GM19193 (cell line): ENCODE results near the gene RFX4.

Source experiments
- POLR2A ChIP-seq: IDR thresholded peaks from 4 replicates; pipeline ENCODE4 v1.6.1; 2011; ENCODE audit not compliant: insufficient read depth, insufficient read length; ENCODE audit errors: extremely low read depth

RFX4 gene

DNA sequence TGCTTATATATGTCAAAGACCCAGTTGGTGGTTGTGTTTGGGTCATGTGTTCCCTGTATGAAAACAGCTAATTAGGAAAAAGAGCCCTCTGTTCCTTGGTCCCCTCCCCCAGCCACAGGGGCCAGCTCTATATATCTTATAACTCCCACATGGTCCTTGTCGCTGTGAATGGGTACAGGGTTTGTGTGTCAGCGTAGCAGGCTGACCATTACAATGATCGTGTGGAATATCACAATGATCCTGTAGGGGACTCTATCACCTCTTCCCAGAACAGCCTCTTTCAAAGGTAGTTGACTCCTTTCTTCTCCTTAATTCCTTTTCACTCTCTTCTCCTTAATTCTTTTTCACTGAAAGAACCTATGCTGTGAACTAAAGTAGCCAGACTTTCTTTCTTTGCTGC, 140.0 kb downstream of the RFX4 start:
- no peak for TF ChIP-seq POLR2A

DNA sequence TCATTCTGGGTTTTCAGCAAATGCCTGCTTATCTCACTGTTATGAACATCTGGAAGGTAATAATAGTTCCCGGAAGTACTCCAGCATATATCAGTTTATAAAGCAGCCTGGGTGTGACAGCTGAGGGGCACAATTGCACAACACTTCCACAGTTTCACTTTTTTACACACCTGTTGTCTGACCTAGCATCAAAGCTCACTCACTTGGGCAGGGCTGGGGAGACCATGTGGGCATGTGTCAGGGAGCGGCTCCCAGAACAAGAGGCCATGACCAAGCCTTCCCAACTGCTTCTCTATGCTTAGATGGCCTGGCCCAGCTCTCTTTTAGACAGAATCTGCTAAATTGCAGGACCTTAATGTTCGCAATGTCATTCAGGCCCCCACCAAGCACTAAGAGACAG, 140.6 kb downstream of the RFX4 start:
- no peak for TF ChIP-seq POLR2A

DNA sequence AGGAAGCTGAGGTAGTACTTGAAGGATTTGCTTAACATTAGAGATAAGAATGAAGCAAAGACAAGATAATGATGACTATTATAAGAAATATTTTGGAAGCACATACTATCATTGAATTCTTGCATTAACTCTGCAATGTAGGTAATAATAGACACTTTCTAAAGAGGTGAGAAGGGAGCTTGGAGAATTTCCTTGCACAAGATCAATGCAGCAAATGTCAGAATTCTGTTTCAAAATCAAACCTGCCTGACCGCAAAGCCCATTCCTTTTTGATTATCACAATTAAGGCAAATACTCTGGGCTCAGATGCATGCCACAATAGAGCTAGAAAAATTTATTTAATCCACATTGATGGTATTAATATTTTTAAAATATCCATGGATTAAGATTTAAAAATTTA, 141.3 kb downstream of the RFX4 start:
- no peak for TF ChIP-seq POLR2A

DNA sequence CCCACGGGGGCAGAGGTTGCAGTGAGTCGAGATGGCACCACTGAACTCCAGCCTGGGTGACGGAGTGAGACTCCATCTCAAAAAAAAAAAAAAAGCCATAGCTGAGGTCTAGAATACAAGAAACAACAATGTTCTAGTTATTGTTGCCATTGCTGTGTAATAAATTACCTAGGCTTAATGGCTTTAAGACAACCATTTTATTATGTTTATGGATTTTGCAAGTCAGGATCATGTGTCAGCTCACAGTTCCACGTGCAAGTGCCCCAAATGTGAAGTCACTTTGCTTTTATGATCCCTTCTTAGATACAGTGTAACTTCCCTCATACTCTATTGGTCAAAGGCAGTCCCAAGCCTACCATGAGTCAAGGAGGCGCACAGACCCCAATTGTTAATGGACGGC, 142.1 kb downstream of the RFX4 start:
- TF ChIP-seq POLR2A, result no peak

DNA sequence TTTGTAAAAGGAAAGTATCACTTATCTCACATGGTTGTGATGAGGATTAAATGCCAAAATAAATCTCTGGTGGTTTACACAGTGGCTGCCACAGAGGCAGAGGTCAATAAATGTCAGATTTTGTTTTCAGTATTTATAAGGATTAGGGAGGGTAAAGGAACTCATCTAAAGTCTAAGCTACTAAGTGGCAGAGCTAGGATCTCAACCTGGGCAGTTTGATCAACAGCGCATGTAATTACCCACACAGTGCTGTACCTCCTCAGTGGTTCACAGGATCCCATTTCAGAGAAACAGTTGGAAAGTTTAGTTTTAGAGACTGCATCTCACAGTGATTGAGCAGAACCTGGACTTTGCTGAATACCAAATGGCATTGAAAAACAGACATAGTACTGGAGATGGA, 146.8 kb downstream of the RFX4 start:
- no peak for TF ChIP-seq POLR2A

DNA sequence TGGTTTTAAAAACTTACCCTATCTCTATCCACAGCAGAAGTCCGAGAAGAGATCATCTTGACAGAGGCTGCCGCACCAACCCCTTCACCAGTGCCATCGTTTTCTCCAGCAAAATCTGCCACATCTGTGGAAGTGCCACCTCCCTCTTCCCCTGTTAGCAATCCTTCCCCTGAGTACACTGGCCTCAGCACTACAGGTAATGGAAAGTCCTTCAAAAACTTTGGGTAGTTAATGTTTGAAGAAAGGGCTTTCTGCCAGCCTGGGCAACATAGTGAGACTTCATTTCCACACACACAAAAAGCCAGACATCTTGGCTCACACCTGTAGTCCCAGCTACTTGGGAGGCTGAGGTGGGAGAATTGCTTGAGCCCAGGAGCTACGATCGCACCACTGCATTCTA, 150.1 kb downstream of the RFX4 start:
- no peak for TF ChIP-seq POLR2A

DNA sequence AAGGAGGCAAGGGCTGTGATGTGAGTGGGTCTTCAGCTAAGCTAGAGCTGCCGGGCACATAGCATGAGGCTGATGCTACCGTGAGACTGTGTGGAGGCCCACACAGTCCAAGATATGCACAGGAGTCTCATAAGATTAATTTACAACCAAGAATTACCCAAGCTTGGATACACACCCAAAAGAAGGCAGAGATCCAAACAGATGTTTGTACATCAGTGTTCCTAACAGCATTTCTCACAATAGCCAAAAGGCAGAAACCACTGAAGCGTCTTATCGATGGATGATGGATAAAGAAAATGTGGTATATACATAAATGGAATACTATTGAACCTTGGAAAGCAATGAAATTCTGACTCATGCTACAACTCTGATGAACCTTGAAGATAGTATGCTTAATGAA, 150.9 kb downstream of the RFX4 start:
- TF ChIP-seq POLR2A, result no peak

DNA sequence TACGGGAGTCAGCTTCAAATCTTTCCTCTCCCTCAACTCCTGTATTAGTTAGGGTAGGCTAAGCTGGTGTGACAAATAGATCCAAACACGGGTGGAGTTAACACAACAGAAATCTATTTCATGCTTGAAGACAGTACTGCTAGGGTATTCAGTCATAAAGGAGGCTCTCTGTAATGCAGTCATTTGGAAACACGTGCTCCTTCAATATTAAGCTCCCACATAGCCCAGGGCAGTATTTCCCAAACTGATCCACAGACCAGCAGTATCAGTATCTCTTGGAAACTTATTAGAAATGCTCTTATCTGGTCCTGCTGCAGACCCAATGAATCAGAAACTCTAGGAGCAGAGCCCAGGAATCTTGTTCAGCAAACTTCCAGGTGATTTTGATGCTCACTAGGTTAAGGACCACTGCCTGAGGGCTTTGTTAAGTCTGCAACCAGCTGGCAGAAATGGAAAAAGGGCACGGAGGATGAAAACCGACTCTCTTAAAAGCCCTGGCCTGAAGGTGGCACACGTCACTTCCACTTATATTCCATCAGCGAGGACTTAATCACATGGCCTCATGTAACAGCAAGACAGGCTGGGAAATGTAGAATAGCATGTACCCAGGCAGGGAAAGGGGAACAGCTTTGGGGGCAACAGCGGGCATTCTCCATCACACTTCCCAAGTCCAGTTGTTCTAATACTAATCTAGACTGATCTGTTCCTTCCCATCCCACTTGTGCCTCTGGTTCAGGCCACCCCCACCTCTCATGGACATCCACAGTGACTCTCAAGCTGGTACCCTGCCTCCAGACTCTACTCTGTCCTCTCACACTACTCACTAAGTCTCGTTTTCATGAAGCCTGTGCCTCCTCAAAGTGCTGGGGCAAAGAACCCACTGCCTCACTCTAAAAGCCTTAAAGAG, 153.5 kb downstream of the RFX4 start:
- no peak for TF ChIP-seq POLR2A

DNA sequence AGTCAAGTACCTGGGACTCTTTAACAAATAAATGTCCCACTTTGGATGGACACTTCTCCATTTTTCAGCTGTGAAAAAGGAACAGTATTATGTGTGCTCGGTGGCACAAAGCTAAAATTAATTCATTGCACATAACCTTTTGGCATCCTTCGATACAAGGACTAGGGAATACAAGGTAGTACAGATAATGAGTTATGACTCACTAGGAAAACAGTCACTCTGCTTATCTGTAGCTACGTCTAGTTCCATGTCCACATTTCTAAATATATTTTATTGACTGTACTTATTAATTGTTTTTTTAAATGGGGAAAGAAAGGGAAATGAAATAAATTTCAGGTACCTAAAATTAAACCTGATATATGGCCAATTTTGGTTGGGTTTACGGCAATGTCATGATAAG, 156.5 kb downstream of the RFX4 start:
- TF ChIP-seq POLR2A, result no peak

DNA sequence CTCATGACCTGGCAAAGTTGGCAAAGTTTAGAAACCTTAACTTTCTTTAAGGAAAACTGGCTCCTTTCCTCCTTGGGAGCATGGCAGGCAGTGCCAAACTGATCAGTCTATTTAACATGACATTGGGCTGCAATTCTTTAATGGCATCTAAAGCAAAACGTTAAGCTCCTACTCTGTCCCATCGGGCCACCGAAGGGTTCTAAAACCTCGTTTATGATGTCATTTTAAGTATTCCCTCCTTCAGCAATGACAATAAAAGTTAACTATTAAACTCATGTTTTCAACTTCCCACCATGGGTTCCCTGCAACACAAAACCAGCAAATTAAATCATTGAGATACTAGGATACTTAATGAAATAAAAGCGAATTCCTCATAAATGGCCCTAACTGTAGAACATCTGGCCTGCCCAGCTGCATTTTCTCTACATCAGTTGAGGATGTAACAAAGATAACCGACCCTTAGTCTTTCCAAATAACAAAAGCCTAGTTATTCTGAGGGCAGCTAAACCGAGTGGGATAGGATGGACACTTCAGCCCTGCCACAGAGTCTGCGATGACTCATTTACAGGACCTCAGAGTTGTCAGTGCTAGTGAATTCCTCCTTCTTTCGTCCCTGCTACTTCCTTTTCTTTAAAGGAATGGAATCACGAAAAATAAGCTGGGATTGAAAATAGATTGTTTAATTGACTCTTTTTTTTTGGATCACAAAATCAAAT, 157.2 kb downstream of the RFX4 start:
- no peak for TF ChIP-seq POLR2A

DNA sequence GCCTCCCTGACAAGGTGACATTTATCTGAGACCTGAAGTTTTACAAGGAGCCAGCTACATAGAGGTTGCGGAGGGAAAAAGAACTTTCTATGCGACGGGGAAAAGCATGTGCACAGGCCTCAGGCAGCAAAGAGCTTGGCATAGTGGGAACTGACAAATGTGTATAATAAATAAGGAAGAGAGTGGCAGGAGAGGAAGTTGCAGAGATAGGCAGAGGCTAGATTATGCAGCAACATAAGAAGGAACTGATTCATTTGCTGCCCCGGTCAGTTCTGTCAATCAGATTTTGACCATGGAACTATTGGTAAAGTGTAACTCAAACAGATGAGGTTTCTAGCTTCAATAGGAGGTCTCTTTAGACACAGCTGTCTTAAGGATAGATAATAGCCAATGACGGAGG, 158.0 kb downstream of the RFX4 start:
- no peak for TF ChIP-seq POLR2A

DNA sequence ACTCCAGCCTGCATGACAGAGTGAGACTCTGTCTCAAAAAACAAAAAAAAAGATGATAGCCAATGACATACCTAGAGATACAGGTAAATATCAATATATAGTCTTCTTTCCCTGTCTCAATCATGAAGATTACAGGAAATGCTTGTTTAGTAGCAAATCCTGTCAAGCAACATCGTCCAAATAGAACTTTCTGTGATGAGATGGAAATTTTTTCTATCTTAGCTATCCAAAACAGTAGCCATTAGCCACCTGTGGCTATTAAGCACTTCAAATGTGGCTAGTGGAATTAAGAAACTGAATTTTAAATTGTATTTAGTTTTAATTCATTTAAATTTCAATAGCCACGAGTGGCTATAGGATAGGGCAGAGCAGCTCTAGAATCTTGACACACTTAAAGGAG, 158.4 kb downstream of the RFX4 start:
- TF ChIP-seq POLR2A, result no peak

DNA sequence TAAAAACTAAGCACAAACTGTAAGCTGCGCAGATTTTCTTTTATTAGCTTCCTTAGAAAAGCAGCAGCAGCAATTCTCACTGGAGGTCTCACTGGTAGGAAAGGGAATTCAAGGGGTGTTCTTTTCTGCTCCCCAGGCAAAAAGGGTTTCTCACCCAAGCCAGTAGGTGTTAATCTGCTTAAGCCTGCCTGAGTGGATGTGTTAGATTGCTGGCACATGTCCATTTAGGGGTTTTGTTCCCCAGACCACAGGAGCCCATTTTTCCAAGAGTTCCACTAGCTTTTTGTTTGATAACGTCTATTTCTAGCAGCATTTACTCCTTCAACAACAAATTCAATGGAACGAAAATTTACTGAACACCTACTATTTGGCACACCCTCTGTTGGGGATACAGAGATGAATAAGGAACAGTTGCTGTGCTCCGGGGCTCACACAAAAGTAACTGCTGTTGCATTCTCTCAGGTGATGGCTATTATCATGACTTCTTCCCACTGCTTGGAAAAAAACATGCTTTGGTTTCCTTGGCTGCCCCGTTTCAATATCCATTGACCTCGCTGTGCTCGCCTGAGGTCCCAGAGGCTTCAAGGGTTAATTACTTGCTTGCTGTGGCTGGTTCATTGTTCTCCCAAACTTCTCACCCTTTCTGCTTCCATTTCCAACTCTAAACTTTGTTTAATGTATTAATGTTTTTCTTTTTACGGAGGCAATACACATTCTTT, 160.6 kb downstream of the RFX4 start:
- TF ChIP-seq POLR2A, result no peak

DNA sequence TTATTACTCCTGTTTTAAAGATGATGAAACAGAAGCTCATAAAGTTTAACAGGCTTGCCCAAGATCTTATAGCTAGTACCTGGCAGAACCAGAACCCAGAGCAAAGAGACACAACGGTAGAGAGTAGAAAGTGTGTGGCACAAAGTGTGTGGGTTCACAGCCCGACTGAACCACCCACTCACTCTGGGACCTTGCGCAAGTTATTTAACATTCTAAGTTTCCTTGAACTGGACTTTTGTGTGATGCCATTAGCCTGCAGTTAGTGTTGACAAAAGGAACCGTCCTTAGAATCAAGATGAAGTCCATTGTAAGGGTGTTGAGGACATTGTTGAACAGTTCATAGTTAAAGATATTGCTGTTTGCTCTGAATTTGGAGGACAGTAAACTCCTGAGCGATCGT, 161.8 kb downstream of the RFX4 start:
- TF ChIP-seq POLR2A, result no peak

DNA sequence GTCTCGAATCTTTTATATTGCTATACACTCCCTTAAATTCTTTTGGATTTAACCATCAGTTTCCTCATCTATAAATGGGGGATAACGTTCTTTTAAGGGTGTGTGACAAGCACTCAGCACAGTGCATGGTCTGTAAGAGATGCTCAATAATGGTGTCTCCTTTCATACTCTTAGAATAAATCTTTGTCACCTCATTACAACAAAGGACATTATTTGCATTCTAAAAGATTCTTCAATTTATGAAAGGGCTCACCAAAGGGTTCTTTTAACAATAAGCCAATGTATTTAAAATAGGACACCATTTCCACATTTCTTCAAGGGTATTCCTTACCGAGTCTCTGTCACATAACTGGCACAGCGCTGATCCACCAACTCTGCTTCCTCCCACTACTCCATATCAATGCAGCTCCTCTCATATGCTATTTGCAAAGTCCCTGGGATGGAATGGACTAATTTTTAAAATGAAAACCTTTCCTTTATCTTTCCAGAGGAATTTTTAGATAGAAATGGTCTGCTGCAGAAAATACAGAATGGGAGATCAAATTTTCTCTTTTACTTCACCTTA, 162.5 kb downstream of the RFX4 start:
- no peak for TF ChIP-seq POLR2A
